ENCODE results near the gene C11orf16.
"Not testable (repeated sequence)": the region's sequence is repeated elsewhere in the genome, so short reads cannot be mapped to it uniquely, and the experiment has no call there.

The C11orf16 gene

GRCh38 chr11:8932564-8933180 is at the start of gene C11orf16:
Gene C11orf16 (minus strand): TSS chr11:8932947. CDS start chr11:8932308, 639 bp downstream.
- no peak for DNase-seq

GRCh38 chr11:8980485-8980884 is 47.7 kb upstream of the C11orf16 start:
- no peak for DNase-seq

GRCh38 chr11:8979365-8979764 is 46.6 kb upstream of the C11orf16 start:
- DNase-seq, result not testable (repeated sequence)

- DNase-seq, result no peak
These were observed 40.4 kb upstream of the C11orf16 start for GRCh38 chr11:8973121-8973520.

GRCh38 chr11:8971924-8972316 is 39.2 kb upstream of the C11orf16 start:
- no peak for DNase-seq

GRCh38 chr11:8971196-8971923 is 38.6 kb upstream of the C11orf16 start:
- no peak for DNase-seq

GRCh38 chr11:8967184-8967583 is 34.4 kb upstream of the C11orf16 start:
- DNase-seq, result no peak

- DNase-seq, result peak; percentile 83 to 90
These were observed 31.9 kb upstream of the C11orf16 start, which contains the start of gene TMEM9B for GRCh38 chr11:8964324-8965320. Gene TMEM9B (minus strand): TSS chr11:8964442. CDS start chr11:8964313, 129 bp downstream.

GRCh38 chr11:8963569-8964323 is 31.0 kb upstream of the C11orf16 start:
- peak; percentile 80 to 83 for DNase-seq

- no peak for DNase-seq
These were observed 30.1 kb upstream of the C11orf16 start for GRCh38 chr11:8962841-8963240.

- no peak for DNase-seq
These were observed 28.7 kb upstream of the C11orf16 start for GRCh38 chr11:8961401-8961800.

GRCh38 chr11:8959546-8960166 is 26.9 kb upstream of the C11orf16 start:
- peak in 1 of 2 donors; percentile 22 for DNase-seq

GRCh38 chr11:8956860-8957259 is 24.1 kb upstream of the C11orf16 start:
- DNase-seq, result no peak

GRCh38 chr11:8948886-8949285 is 16.1 kb upstream of the C11orf16 start:
- no peak for DNase-seq

GRCh38 chr11:8947230-8947943 is 14.6 kb upstream of the C11orf16 start:
- DNase-seq, result no peak

GRCh38 chr11:8942518-8943066 is 9.8 kb upstream of the C11orf16 start, which contains the start of gene ASCL3:
Gene ASCL3 (minus strand): TSS chr11:8943016. CDS start chr11:8938161, 4,855 bp downstream.
- no peak for DNase-seq

- no peak for DNase-seq
These were observed 8.8 kb upstream of the C11orf16 start for GRCh38 chr11:8941341-8942103.

- DNase-seq, result no peak
These were observed 4.9 kb upstream of the C11orf16 start for GRCh38 chr11:8937659-8938058.

- no peak for DNase-seq
These were observed 4.4 kb upstream of the C11orf16 start for GRCh38 chr11:8937159-8937558.

GRCh38 chr11:8935789-8936188 is 3.0 kb upstream of the C11orf16 start:
- not testable (repeated sequence) for DNase-seq
